ENCODE results near the gene CYP2A7.
A peak's percentile ranks its signal among the peaks of the same experiment; 100 is the strongest.
"Not testable (repeated sequence)": the region's sequence is repeated elsewhere in the genome, so short reads cannot be mapped to it uniquely, and the experiment has no call there.

The CYP2A7 gene

DNA sequence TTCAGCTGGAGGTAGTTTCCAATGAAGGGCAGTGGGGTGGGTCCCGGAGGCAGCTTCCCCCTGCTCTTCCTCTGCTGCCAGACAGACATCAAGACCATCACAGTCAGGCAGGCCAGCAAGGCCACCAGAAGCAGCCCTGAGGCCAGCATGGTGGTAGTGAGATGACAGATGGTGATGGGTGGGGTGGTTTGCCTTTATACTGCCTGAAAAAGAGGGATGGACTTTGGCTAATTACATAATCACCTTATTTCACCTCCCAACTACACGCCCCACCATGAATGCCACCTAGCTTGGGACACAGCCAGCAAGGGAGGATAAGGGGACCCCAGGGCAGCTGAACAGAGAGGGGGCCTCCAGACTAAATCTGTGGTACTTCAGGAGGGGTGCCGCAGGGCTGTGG lies at the start of gene CYP2A7:
TSS of gene CYP2A7 (minus strand) at position 170 of the 400 bp plus-strand sequence. CDS start at position 149, 21 bp downstream.
- not testable (repeated sequence) for DNase-seq

DNA sequence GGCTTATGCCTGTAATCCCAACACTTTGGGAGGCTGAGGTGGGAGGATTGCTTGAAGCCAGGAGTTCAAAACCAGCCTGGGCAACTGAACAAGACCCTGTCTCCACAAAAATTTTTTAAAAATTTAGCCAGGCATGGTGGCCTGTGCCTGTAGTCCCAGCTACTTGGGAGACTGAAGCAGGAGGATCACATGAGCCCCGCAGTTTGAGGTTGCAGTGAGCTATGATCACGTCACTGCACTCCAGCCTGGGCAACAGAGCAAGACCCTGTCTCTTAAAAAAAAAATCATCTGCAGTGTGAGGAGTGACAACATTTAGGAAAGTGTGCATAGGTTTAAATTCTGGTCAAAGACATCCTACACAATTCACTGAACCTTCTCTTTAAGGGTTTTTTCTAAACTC lies 48.8 kb upstream of the CYP2A7 start:
- DNase-seq, result not testable (repeated sequence)

GRCh38 chr19:40929942-40930341 lies 47.9 kb upstream of the CYP2A7 start:
- not testable (repeated sequence) for DNase-seq

GRCh38 chr19:40928850-40929249 lies 46.8 kb upstream of the CYP2A7 start:
- no peak for DNase-seq

- DNase-seq, result no peak
These were observed 45.5 kb upstream of the CYP2A7 start for GRCh38 chr19:40927567-40927966.

- DNase-seq, result not testable (repeated sequence)
These were observed 44.2 kb upstream of the CYP2A7 start for GRCh38 chr19:40926276-40926675.

GRCh38 chr19:40923934-40924391 lies 41.9 kb upstream of the CYP2A7 start:
- DNase-seq, result no peak

DNA sequence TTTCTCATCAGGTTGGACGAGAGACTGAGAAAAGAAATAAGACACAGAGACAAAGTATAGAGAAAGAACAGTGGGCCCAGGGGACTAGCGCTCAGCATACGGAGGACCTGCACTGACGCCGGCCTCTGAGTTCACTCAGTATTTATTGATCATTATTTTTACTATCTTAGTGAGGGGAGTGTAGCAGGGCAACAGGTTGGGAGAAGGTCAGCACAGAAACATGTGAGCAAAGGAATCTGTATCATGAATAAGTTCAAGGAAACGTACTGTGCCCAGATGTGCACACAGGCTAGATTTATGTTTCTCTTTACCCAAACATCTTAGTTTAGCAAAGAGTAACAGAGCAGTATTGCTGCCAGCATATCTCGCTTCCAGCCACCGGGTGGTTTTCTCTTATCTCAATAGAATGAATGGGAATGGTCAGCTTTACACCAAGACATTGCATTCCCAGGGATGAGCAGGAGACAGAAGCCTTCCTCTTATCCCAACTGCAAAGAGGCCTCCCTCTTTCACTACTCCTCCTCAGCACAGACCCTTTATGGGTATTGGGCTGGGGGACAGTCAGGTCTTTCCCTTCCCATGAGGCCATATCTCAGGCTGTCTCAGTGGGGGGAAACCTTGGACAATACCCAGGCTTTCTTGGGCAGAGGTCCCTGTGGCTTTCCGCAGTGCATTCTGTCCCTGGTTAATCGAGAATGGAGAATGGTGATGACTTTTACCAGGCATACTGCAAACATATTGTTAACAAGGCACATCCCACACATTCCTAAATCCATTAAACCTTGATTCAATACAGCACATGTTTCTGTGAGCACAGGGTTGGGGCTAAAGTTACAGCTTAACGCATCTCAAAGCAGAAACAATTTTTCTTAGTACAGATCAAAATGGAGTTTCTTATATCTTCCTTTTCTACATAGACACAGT lies 40.5 kb upstream of the CYP2A7 start:
- not testable (repeated sequence) for DNase-seq

GRCh38 chr19:40921005-40921897 lies 39.2 kb upstream of the CYP2A7 start:
- no peak for DNase-seq

DNA sequence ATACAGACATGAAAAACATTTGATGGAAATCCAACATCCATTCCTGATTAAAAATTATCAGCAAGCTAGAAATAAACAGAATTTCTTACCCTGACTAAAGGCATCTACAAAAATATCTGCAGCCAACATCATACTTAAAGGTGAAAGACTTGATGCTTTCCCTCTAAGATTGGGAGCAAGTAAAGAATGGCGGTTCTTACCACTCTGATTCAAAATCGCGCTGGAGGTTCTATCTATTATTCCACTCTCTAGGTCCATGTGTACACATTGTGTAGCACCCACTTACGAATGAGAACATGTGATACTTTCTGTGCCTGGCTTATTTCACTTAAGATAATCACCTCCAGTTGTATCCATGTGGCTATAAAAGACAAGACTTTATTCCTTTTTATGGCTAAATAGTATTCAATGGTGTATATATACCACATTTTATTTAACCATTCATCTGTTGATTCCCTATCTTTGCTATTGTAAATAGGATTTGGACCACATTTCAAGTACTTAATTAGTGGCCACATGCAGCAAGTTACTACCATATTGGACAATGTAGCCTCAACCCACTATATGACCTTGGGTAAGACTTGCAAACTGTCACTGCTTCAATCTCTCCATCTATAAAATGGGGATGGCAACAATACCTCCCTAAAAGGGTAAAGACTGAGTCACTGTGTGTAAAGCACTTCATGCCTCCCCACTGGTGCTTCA lies 38.4 kb upstream of the CYP2A7 start:
- no peak for DNase-seq

GRCh38 chr19:40919530-40920299 lies 37.7 kb upstream of the CYP2A7 start:
- DNase-seq, result not testable (repeated sequence)

- not testable (repeated sequence) for DNase-seq
These were observed 36.3 kb upstream of the CYP2A7 start for GRCh38 chr19:40918303-40918702.

DNA sequence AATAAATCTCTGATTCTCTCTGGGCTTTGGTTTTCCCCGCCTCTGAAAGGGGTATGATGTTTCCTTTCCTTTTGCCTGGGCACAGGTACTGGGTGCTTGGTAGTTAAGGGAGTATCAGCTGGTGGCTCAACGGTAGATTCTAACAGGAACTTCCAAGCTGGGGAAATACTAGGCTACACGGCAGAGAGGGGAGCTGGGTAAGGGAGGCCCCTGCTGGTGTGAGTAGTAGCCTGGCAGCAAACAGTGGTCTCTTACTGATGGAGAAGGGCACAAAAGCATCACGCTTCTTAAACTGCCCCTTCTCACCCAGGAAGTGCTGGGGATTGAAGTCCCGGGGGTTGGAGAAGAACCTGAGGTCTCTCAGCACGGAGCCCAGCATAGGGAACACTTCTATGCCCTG lies 26.9 kb upstream of the CYP2A7 start:
- DNase-seq, result no peak

- DNase-seq, result peak; percentile 36
These were observed 26.1 kb upstream of the CYP2A7 start for GRCh38 chr19:40907968-40908735.

DNA sequence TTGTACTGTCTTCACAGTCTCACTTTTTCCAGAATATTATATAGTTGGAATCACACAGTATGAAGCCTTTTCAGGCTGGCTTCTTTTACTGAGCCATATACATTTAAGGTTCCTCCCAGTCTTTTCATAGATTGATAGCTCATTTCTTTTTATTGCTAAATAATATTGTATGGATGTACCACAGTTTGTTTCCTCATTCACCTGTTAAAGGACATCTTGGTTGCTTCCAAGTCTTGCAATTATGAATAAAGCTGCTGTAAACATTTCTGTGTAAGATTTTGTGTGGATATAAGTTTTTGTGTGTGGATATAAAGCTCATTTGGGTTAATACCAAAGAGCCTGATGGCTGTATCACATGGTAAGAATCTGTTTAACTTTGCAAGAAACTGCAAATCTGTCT lies 24.5 kb upstream of the CYP2A7 start:
- DNase-seq, result no peak

DNA sequence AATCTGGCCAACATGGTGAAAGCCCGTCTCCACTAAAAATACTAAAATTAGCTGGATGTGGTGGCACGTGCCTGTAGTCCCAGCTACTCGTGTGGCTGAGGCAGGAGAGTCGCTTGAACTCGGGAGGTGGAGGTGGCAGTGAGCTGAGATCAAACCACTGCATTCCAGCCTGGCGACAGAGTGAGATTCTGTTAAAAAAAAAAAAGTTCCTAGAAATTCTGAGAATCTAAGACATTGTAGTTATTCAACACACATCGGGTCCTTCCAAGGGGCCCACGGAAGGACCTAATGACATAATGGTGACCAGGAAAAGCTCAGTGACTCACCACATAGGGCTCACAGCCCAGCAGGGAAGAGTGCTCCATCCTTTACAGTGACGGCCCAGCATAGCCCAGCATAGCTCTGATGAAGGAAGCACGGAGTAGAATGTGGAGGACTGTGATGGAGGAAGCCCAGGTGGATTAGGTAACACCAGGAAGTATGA lies 22.7 kb upstream of the CYP2A7 start:
- not testable (repeated sequence) for DNase-seq

DNA sequence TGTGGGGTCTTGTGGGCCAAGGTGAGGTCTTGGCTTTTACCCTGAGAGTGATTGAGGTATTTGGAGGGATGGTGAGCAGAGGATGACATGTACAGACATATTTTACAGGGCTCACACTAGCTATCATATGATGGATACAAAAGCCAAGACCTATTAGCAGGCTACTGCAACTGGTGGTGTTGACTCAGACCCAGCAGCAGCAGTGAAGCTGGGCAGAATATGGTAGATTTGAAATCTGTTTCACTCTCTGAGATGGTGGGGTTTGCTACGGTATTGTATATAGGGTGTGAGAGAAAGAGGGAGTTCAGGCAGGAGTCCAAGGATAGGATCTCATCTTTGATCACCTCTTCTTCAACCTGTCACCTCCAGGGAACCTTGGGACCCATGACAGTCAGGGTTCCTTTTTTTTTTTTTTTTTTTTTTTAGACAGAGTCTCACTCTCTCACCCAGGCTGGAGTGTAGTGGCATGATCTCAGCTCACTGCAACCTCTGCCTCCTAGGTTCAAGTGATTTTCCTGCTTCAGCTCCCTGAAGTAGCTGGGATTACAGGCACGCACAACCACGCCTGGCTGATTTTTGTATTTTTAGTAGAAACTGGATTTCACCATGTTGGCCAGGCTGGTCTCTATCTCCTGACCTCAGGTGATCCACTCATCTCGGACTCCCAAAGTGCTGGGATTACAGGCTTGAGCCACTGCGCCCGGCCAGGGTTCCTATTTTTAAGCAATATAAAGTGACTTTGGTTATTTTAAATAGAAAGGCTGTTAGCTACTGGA lies 20.1 kb upstream of the CYP2A7 start:
- not testable (repeated sequence) for DNase-seq

- not testable (repeated sequence) for DNase-seq
These were observed 18.5 kb upstream of the CYP2A7 start for GRCh38 chr19:40900521-40900920.

DNA sequence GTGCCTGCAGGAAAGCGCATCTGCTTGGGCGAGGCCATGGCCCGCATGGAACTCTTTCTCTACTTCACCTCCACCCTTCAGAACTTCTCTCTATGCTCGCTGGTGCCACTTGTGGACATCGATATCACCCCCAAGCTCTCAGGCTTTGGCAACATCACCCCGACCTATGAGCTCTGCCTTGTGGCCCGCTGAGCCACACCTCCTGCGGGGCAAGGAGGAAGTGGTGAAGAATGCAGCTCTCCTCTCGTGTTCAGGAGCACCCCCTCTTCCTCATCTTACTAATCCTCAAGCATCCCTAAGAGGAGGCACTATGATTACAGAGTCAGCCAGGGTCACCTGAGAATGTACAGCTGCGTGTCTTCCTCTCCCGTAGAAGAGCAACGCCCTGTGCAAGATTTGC lies 17.9 kb upstream of the CYP2A7 start:
- DNase-seq, result not testable (repeated sequence)
